Lower leg skin (tissue), 3 donors: ENCODE results near the gene DIRAS1.

Experiments used
- CTCF ChIP-seq, 3 donors: fragments of 450-650 bp; IDR thresholded peaks; one replicate each; pipeline ENCODE4 v1.5.1; 2016; ENCODE audit warnings: antibody characterized with exemption in 3 of 3, mild to moderate bottlenecking in 3 of 3, moderate library complexity in 2 of 3
- POLR2A ChIP-seq, 2 donors: fragments of 450-650 bp; IDR thresholded peaks; one replicate each; pipeline ENCODE4 v1.6.1; 2016 to 2017; ENCODE audit warnings: antibody characterized with exemption in 2 of 2, mild to moderate bottlenecking in 1 of 2, moderate library complexity in 1 of 2

GRCh38 chr19:2715470-2716274 lies 5.5 kb downstream of the DIRAS1 start:
- TF ChIP-seq CTCF (IDR thresholded peaks at IDR 0.05) = no peak
- TF ChIP-seq POLR2A (IDR thresholded peaks at IDR 0.05) = no peak
